ENCODE results near the gene HID1.

HID1 gene

DNA sequence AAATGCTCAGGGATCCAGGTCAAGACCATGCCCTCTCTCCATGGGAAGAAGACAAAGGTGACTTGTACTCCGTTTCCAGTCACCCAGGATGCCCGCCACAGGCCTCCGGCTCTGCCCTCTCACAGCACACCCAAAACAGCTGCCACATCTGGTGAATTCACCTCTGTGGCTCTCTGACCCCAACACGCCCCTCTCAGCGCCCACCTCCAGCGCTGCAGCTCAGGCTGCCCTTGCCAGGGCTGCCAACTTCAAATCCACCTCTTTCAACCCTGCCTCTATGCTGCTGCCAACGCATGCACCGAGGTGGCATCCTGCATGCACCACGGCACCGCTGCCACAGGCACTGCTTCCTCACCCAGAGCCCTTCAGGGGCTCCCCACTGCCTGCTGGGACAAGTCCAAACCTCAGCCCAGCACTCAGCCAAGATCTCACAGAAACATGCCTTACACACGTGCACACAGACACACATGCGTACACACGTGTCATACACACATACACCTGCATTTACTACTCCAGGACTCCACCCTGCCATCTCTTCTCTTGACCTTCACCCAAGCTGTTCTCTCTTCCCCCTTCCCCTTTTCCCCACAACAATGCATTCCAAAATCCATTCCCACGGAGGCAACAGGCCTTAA, 7.5 kb downstream of the HID1 start:
- DNase-seq = no peak

DNA sequence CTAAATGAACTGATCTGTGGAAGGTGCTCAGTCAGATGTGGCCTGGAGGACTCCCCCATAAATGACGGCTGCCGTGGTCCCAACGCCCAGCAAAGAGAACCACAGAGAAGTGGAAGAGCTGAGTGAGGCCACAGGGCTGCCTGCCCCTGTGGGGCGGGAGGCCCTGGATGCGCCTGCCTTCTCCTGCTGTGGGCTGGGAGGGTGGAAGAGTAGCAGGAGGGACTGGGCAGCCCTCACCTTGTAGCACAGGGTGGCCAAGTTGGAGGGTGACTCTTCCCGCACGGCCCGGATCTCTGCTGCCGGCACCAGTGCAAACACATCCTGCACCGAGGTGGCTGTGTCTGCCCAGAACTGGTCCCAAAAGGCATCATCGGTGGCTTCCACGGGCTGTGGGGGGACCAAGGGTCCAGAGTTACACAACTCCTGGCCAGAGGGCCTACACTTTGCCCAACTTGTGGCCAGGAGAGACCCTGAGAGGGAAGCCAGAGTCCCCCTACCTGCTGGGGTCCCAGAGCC, 8.3 kb downstream of the HID1 start:
- no peak for DNase-seq

DNA sequence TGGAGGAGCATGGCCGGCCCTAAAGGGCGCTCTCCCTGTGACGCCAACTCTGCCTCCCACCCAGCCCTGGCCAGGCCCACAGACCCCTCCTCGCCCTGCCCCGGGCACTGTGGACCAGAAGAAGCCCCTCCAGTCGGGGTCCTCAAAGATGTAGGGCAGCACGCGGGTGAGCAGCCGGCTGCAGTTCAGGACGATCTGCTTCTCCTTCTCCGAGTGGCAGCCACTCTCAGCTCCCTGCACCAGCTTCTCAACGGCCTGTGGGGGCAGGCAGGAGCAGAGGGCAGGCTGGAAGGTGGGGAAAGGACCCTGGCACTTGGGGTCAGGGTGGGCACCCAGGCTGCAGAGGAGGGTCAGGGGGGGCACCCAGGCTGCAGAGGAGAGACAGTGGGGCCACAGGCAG, 8.9 kb downstream of the HID1 start:
- no peak for DNase-seq

DNA sequence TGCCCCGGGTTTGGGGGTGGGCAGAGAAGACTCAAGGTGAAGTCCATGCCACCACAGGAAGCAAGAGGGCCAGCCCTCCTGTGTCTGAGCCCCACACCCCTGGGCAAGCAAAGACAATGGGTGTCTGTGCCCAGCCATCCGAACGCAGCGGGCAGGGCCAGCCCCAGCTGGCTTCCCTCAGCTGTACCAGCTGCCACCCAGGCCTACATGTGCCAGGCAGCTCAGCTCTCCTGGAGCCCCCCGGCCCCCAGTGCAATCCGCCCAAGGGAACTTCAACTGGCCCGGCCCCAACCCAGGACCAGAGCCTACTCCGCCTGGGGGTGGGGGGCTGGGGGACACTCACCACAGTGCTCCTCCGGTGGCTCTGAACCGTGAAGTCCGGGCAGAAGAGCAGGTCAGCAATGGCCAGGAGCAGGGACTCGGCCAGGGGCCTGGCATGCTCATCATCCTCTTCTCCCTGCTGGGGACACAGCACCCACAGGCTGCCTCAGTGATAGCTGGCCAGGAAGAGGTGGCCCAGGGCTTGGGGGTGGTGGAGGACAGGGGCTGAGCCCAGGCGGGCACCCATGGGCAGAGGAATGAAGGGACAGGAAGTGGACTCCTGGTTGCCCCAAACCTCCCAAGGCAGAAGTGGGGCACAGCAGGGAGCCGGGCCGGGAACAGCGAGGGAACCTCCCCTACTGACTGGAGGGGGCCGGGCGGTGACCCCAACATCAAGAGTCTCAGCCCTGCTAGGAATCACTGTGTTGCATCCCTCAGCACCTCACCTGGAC, 9.8 kb downstream of the HID1 start:
- DNase-seq = no peak

DNA sequence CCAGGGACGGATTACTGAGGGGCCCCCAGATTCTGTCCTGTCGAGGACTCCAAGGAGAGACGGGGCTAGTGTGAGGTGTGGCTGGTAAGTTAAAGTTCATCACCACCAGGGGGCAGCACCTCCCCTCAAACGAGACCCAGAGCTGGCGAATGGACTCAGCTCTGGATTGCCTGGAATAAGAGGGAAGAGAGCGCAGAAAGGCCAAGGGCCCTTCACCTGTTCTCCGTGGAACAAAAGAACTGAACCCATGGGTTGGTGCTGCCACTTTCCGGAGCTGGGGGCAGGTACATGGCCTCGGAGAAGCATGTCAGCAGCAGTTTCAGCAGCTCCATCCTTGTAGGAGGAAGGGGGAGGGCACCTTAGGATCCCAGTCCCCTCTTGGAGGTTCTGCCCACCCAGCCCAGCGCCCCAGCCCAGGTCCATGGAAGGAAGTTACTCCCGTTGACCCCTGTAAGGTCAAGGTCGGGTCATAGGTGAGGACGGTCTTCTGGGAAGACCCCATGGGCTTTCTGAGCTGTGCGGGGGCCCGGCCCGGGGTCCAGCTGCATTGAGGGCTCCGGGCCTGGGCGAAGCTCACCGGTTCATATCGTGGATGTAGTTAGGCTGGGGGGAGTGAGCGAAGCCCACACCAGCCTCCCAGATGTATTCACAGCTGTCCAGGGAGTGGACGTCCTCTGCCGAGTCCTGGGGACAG, 10.8 kb downstream of the HID1 start:
- DNase-seq = peak; percentile 84 to 89

DNA sequence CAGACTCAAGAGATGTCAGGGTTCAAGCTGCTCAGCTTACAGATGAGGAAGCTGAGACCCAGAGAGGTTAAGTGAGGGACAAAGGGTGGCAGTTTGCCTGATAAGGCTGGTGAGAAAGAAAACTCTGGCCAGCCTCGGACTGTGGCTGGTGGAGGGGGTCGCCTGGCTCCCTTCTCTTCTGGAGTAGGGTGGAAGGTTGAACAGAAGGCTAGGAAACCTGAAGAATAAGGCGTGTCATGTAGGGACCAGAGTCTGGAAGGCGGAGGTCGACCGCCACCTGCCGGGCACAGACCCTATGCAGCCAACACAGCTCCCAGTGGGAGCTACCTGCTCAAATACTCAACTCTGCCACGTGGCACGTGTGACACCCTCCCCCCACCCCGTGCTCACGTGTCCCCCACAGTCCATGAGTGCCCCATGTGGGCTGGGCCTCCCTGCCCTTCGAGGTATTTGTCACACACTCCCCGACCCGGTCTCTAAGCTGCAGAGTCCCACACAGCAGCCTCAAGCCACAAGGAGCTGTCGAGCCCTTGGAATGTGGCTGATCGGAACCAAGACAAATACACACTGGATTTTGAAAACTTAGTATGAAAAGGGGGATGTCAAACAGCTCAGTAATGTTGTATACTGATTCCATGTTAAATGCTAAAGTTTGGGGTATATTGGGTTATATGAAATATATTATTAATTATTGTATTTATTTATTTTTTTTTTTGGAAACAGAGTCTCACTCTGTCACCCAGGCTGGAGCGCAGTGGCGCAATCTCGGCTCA, 11.8 kb downstream of the HID1 start:
- peak; percentile 27 to 37 for DNase-seq

DNA sequence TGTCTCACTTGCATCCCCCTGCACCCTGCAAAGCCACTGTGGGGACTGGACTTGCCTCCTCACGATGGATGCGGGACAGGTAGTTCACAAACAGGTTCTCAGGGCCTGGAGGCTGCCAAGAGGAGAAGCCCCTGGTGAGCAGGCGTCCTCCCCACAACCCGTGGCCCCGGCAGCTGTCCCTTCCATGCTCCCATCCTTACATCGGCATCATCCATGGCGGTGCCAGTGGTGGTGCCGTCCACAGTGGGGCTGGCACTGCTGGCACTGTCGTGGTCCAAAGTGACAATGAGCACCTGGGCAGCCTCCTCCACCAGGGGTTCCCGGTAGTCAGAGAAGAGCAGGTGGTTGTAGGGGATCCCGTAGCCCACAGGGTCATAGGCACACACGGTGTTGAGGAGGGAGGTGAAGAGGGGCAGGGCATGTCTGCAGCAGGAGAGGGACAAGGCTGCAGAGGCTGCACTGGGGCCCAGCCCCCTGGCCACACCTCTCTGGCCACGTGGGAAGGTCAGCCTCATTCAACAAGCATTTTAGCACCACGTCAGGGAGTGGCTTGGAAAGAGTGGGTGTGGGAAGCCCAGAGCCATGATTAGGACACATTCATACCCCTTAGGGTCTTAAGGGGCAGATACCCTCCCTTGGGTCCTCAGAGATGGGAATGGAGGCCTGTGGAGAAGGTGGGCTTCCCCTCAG, 12.6 kb downstream of the HID1 start:
- no peak for DNase-seq

DNA sequence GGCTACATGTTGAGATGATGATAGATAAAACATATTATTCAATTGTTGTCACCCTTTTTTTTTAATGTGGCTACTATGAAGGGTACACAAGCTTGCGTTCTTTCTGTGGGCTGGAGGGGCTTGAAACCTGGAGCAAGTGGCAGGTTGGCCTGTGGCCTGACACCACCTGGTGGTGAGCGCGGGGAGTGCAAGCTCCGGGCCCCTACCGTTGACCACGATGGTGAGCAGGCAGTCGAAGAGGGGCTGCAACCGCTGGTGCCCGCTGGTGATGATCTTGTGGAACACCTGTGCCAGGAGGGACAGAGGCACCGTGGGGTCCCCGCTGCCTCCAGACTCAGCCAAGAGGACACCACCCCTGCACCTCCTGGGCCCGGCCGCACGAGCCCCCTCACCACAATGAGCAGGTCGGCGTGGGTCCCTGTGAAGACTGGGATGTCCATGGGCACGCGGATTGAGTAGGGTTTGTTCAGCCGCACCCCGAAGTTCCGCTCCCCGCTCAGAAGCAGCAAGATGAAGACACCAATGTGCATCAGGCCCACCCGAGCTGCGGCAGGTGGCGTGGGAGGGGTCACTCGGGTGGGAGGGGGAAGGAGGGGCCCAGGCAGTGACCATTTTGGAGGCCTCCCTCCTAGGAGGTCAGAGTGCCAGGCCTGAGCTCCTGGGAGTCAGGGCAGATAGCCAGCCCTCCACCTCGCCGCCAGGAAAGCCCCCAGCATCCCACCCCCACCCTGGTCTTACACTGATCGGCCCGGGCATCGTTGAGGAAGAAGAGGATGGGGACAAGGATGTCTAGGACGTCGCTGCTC, 14.4 kb downstream of the HID1 start:
- DNase-seq = peak; percentile 64 to 81

DNA sequence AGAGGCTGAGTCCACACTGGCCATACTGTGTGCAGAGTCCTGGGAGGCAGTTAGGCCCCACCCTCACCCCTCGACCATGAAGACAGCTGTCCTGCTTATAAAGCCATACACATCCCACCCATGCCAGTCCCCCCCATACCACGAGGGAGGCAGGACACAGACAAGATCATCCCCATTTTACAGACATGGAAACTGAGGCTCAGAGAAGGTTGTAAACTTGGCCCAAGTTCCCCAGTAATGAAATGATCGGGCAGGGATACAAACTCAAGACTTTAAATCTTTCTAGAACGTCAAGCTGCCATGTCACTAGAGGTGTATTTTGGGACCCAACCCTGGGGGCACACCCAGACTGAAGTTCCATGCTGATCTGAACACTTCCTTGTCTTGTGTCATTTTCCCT, 16.5 kb downstream of the HID1 start:
- DNase-seq = no peak

DNA sequence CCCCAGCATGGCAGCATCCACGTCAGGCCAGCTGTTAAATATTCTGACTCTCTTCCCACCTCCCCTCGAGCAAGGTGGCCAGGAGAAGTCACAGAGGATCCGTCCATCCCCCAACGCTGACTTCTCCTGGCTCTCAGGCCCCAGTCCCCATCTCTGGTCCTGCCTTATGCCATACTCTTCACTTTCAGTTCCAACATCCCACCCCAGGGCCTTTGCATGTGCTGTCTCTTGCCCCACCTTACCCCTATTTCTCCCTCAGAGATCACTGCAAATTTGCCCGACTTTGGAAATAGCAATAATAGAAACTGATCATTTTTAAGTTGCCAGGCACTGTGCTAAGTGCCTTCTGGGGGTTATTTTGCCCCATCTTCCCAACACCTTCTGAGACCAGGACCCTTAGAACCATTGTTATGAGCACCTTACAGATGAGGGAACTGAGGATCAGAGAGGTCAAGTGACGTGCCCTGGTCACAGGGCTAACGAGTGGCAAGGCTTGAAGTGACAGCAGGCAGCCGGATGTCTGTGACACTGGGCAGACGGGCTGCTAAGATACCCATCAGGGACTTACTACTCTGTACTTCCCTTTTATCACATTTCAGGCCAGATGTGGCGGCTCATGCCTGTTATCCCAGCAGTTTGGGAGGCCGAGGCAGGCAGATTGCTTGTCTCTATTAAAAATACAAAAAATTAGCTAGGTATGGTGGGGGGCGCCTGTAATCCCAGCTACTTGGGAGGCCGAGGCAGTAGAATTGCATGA, 17.7 kb downstream of the HID1 start:
- DNase-seq = no peak

DNA sequence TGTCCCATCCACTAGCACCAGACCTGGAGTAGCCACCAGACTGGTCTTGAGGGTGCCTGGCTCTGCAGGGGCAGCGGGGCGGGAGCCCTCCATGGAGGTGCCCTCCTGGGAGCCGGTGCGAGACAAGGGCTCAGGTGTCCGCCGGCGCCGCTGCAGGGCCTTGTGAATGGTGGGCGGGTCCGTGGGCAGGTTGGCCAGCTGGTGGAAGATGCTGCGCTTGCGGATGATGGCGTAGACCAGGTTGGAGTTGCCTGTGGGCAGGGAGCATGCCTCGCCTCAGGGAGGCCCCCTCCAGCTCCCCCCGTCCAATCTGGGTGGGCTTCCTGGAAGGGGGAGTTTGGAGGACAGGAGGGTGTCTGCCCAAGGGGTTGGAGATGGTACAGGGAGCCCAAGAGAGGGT, 18.4 kb downstream of the HID1 start:
- no peak for DNase-seq

DNA sequence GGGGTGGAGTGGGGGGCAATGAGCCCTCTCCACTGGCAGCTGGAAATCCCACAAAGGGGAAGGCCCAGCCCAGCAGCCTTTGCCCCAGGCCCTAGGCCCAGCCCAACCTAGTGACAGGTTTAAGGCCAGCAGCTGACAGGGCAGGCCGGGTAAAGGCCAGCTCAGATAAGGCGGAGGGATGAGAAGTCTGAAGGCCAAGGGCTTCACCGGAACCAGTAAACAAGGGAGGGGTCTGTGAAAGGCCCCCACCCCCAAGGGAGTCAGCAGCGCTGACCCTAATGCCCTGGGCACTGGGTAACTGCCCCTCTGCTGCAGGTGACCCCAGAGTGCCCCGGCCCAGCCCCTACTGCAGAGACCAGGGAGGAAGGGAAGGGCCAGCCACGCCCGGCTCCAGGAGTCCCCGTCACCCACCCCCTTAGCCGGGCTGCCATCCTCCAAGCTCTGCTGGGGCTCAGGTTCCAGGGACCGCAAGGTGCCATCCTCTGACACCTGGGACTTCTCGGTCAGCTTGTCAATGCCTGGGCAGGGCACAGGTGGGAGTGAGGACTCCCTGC, 19.3 kb downstream of the HID1 start:
- no peak for DNase-seq

DNA sequence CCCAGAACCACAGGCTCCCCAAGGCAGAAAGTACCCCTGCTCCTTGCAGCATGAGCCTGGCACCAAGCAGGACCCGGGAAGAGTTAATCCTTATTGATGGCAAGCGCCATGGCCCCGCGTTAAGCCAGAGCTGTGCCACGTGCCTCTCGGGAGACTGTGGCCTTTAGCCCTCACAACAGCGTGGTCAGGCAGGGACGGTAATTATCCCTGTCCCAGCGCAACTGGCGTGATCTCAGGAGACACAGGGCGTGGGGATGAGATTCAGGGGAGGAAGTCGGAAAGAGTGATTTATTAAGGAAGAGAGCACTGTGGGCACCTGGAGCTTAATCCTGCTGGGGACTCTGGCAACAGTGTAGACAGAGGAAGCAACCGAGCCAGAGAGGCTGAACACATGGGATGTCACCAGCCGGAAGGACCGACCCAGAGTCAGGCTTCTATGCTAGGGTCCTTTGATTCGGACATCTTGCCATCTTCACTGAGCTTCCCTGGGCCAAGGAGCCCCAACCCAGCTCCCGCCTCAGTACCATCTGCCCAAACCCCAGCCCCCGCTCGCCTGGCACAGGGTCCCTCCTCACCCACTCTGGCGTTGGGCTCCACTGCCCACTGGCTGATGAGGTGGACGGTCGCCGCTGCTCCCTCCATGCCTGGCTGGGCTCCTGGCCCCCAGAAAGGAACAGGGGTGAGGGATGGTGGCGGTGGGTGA, 20.0 kb downstream of the HID1 start:
- no peak for DNase-seq

DNA sequence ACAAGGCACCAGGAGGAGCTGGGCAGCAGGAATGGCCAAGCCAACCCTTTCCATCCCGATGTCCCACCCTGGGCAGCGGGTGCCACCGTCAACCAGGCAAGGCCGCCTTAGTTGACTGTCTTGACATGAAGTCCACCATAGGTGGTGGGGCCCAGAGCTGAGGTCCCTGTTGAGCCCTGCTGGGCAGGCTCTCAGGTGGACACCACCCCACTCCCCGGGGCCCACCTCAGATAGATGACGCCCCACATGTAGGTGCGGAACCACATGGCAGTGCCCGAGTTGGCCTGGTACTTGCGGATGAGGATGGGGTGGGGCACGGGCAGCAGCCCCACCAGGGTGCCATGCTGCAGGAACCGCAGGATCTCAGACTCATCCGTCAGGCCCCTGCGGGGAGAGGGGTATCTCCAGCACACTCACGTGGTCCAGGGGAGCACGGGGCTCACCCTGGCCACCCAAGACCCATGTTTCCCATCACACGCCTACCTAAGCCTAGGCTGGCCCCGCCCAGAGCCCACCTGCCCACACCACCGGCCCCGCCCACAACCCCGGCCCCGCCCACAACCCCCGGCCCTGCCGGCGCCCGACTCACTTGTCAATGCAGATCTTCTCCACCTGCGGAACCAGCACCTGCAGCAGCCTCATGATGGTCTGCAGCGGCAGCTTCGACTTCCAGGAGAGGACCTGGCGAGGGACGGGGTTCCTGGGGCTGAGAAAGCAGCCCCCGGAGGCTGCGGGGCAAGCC, 20.7 kb downstream of the HID1 start:
- DNase-seq = no peak

DNA sequence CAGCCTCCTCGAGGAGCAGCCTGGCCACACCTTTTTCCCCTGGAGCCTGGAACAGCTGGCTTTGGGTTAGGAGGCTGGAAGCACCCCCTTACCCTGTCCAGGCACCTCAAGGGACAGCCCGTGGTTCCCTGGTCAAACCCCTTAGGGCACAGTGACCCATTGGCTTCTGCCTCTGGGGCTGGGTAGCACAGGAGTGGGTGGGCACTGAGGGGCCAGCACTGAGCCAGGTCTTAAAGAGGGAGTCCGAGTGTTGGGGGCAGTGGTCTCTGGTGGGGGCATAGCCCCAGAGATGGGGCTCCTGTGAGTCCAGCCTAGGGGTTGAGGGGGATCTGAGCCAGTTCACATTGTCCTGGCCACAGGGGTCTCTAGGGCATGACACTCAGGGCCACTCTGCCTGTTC, 21.5 kb downstream of the HID1 start:
- DNase-seq = no peak

DNA sequence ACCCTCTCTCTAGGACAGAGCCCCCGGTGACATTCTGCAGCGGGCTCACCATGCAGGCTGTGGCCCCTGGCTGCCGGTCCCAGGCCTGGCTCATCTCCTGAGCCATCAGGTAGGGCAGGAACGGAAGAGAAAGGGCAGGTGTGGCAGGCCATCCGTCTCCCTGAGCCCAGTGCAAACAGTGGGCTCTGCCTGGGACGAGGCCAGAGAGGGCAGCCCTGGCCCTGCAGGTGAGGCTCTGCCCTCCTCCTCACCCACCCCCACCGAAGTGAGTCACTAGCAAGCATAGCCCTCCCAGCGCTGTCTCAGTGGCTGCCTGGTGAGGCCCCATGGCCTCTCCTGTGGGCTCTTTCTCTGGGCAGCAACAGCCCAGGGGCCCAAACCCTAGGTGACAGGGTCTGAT, 22.4 kb downstream of the HID1 start:
- no peak for DNase-seq

DNA sequence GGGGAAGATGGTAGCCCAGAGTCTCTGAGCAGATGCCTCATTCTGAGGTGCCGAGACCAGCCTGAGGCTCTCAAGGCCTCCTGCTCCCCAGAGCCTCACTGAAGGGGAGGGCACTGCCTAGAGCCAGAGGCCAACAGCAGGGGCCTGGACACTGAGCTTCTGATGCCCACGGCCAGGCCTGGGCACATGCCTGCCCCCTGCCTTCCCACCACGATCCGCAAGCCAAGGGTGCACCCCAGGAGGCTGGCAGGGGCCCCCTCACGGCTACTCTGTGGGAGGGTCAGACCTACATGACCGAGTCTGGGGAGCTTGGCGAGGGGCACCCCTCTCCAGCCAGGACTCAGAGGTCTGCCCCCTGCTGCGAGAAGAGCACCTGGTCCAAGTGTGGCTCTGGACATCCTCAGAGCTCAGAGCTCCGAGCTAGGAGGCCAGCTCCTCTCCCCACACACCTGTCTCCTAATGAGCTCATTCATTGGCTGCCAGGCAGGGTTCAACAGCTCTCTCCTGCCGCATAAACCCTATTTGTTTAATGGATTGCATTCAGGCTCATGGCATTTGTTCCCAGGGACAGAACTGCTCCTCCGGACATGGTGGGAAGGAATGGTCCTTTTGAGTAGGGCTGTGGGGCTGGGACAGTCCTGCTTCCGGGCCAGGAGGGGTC, 23.0 kb downstream of the HID1 start:
- DNase-seq = no peak

DNA sequence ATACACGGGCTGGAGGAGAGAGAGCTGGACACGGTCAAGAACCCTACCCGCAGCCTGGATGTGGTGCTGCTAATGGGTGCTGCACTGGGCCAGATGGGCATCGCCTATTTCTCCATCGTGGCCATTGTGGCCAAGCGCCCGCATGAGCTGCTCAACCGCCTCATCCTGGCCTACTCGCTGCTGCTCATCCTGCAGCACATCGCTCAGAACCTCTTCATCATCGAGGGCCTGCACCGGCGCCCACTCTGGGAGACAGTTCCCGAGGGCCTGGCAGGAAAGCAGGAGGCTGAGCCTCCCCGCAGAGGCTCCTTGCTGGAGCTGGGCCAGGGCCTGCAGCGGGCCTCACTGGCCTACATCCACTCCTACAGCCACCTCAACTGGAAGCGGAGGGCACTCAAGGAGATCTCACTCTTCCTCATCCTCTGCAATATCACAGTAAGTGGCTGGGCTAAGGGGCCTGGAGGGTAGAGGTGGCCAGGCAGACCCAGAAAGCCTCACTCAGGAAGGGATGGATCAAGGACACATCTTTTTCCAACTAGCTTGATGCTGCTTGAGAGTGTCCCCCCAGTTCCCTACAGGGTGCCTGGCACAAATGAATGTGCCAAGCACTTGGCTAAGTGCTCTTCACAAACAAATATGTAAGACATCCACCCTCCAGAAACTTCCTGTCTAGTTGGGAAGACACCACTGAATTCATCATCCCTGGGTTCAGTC, 25.4 kb downstream of the HID1 start:
- DNase-seq = no peak

Measured in activated CD4-positive, alpha-beta T cell treated with anti-CD3 and anti-CD28 coated beads for 4 hours (primary cell).